ENCODE measurements around the gene TMEM150B.

The TMEM150B gene, protein sequence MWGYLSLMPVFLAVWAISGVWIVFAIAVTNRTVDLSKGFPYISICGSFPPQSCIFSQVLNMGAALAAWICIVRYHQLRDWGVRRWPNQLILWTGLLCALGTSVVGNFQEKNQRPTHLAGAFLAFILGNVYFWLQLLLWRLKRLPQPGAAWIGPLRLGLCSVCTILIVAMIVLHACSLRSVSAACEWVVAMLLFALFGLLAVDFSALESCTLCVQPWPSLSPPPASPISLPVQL

DNA sequence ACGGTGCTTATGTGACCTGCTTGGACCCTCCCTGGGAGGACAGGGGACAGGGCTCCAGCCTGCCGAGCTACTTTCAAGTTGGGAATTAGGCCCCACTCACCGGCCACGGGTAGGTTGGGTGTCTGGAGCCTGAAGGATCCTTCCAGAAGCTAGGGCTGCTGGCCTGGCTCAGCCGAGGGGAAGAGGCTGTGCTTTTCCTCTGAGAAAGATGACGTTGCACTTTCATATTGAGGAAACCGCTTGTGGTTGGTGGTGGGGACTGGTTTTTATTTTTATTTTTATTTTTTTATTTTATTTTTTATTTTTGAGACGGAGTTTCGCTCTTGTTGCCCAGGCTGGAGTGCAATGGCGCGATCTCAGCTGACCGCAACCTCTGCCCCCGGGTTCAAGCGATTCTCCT is at the start of gene TMEM150B:
Gene TMEM150B (minus strand): TSS at position 170 of the 400 bp plus-strand sequence. CDS start 4,305 bp downstream, outside the sequence.
- TF ChIP-seq EZH2 (IDR thresholded peaks at IDR 0.05), result no peak
- TF ChIP-seq FOXP2 (optimal IDR thresholded peaks at IDR 0.05; ENCODE audit: control extremely low read depth, extremely low read length, insufficient read depth), result no peak
- TF ChIP-seq POLR2AphosphoS5 (IDR thresholded peaks at IDR 0.05; ENCODE audit: borderline replicate concordance, low read depth, low read length), result no peak
- no peak for DNase-seq (ENCODE audit: low read depth, low spot score)

DNA sequence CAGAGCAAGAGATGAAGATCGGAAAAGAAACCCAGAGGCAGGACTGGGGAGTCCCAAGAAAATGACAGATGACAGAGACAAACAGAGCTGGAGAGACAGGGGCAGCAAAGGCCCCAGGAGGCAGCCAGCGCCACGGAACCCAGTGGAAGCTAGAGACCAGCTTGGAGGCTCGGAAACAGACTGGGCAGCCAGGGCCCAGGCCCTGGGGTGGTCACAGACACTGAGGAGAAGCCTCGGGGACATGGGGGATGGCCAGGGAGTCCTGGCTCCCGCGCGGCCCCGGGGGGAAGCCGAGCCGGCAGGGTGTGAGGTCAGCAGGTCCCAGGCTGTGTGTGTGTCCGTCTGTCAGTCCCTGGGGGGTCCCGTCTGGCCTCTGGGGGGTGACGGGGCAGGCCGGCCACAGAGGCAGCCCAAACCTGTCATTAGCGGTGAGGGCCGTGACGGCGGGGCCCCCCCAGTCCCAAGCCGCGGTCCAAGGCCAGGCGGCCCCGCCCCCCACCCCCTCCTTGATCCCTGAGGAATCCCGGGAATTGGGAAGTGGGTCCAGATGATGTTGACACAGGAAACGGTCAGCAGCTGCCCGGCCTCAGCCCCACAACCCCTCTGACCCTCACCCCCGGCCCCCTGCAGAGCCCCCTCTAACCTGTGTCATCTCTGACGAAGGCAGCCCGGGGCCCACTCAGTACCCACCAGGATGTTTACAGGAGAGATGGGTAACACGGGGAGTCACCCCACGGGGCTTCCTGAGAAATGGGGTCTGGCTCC is 49.0 kb upstream of the TMEM150B start:
- no peaks in the 10 kb centered on the region for H3K36me3 ChIP-seq (ENCODE audit: insufficient read depth, low read length)
- no peaks in the 10 kb centered on the region for H3K9me3 ChIP-seq (ENCODE audit: low read depth, low read length)
- DNase-seq (ENCODE audit: low read depth, low spot score), result no peak
- H3K4me3 ChIP-seq, result no peak overlapping the region
- H3K9ac ChIP-seq (ENCODE audit: insufficient read length), result no peak overlapping the region
- TF ChIP-seq EZH2 (IDR thresholded peaks at IDR 0.05) (no peak), FOXP2 (optimal IDR thresholded peaks at IDR 0.05; ENCODE audit: control extremely low read depth, extremely low read length, insufficient read depth) (no peak), POLR2AphosphoS5 (IDR thresholded peaks at IDR 0.05; ENCODE audit: borderline replicate concordance, low read depth, low read length) (no peak)
- H3K27ac ChIP-seq, result no peak overlapping the region

More for the DNA sequence above, at the start of gene TMEM150B:
- Histone ChIP-seq H3K9me3 (ENCODE audit: low read depth, low read length) (no peaks in the 10 kb centered on the region), H3K4me3 (no peak within 1 kb of the TSS), H3K9ac (ENCODE audit: insufficient read length) (no peak within 1 kb of the TSS), H3K36me3 (ENCODE audit: insufficient read depth, low read length) (no peaks in the 10 kb centered on the region), H3K27ac (no peak within 1 kb of the TSS)

DNA sequence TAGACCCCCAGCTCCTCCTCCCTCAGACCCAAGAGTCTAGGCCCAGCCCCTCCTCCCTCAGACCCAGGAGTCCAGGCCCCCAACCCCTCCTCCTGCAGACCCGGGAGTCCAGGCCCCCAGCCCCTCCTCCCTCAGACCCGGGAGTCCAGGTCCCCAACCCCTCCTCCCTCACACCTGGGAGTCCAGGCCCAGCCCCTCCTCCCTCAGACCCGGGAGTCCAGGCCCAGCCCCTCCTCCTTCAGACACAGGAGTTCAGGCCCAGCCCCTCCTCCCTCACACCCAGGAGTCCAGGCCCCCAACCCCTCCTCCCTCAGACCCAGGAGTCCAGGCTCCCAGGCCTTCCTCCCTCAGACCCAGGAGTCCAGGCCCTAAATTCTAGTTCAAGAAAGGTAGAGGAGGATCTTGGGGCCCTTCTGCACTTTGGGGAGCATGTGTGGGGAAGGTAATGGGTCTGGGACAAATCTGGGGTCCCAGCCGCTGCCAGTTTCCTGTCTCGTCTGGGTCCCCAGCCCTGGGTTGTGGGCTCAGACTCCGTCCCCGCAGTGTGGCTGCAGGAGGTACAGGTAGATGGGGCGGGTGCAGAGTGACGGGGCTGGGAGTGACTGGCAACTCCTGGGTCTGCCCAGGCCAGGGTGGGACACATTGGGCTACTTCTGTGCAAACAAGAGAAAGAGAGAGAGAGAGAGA is 48.3 kb upstream of the TMEM150B start:
- TF ChIP-seq POLR2AphosphoS5 (IDR thresholded peaks at IDR 0.05; ENCODE audit: borderline replicate concordance, low read depth, low read length) (no peak), EZH2 (IDR thresholded peaks at IDR 0.05) (no peak), FOXP2 (optimal IDR thresholded peaks at IDR 0.05; ENCODE audit: control extremely low read depth, extremely low read length, insufficient read depth) (no peak)
- H3K4me3 ChIP-seq, result no peak overlapping the region
- no peak overlapping the region for H3K27ac ChIP-seq
- no peaks in the 10 kb centered on the region for H3K9me3 ChIP-seq (ENCODE audit: low read depth, low read length)
- DNase-seq (ENCODE audit: low read depth, low spot score), result no peak
- no peak overlapping the region for H3K9ac ChIP-seq (ENCODE audit: insufficient read length)
- no peaks in the 10 kb centered on the region for H3K36me3 ChIP-seq (ENCODE audit: insufficient read depth, low read length)

DNA sequence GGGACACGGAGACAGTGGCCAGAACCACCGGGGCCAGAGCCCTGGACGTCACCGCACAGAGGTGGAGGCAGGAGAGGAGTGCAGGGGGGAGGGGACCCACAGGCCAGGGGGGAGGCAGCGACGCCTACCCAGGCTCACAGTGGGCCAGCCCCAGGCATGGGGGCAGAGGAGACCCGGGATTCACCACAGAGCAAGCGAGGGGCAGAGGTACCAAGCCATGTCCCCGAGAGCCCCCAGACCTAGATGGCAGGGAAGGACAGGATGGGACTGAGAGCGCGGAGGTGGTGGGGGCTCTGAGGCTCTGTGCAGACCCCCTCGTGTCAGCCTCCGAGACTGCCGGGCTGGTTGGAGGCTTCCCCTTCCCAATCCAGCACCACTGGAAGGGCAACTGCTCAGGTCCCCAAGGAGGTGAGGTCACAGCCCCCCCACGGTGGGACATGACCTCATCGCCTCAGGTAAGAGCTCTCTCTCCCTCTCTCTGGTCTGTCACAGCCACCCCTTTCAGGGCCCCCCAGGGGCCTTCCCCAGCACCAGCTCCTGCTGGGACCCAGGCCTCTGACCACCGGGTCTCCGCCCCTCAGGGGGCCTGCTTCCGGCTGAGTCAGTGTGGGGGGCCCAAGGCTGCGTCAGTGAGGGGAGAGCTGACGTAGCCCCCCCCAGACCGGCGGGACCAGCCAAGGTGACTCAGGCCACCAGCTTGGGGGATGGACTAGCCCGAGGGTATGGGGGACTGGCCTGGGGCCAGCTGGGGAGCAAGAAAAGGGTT is 47.4 kb upstream of the TMEM150B start:
- no peak overlapping the region for H3K9ac ChIP-seq (ENCODE audit: insufficient read length)
- no peaks in the 10 kb centered on the region for H3K9me3 ChIP-seq (ENCODE audit: low read depth, low read length)
- TF ChIP-seq EZH2 (IDR thresholded peaks at IDR 0.05), result no peak
- TF ChIP-seq FOXP2 (optimal IDR thresholded peaks at IDR 0.05; ENCODE audit: control extremely low read depth, extremely low read length, insufficient read depth), result no peak
- TF ChIP-seq POLR2AphosphoS5 (IDR thresholded peaks at IDR 0.05; ENCODE audit: borderline replicate concordance, low read depth, low read length), result no peak
- DNase-seq (ENCODE audit: low read depth, low spot score), result no peak
- H3K36me3 ChIP-seq (ENCODE audit: insufficient read depth, low read length), result no peaks in the 10 kb centered on the region
- H3K4me3 ChIP-seq, result no peak overlapping the region
- no peak overlapping the region for H3K27ac ChIP-seq

DNA sequence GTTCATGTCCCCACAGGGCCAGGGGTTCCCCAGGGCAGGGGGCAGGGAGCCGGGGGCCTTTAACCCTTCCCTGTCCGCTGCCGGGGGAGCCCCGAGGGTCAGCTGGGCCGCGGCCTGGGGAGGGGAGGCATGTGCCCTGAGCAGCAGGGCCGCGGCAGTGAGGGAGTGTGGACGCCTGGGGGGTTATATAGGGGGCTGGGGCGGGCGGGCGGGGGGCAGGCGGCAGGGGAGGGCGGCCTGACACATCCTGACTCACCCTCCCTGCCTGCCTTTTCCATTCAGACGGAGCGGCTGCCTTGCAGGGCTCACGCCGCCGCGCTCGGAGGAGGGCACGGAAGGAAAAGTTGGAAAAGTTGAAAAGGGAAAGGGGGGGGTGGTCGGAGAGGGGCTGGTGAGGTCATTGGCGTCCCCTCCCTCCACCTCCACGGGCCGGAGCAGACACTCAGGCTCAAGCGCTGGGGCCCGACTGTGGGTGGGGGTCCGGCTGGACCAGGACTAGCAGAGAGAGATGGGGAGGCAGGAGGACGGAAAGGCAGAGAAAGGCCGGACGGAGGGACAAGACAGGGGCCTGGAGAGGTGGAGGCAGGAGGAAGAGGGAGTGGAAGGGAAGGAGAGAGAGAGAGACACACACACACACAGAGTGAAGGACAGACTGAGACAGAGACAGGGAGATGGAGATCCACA is 45.3 kb upstream of the TMEM150B start, which contains the start of gene IL11:
Gene IL11 (minus strand): TSS at position 159 of the 684 bp plus-strand sequence. CDS start 153 bp downstream, at position 6.
- Histone ChIP-seq H3K27ac (no peak within 1 kb of the TSS), H3K9ac (ENCODE audit: insufficient read length) (no peak within 1 kb of the TSS), H3K9me3 (ENCODE audit: low read depth, low read length) (no peaks in the 10 kb centered on the region), H3K4me3 (peak within 1 kb of the TSS; percentile 74), H3K36me3 (ENCODE audit: insufficient read depth, low read length) (no peaks in the 10 kb centered on the region)
- DNase-seq (ENCODE audit: low read depth, low spot score), result no peak
- TF ChIP-seq FOXP2 (optimal IDR thresholded peaks at IDR 0.05; ENCODE audit: control extremely low read depth, extremely low read length, insufficient read depth) (no peak), EZH2 (IDR thresholded peaks at IDR 0.05) (no peak), POLR2AphosphoS5 (IDR thresholded peaks at IDR 0.05; ENCODE audit: borderline replicate concordance, low read depth, low read length) (no peak)

DNA sequence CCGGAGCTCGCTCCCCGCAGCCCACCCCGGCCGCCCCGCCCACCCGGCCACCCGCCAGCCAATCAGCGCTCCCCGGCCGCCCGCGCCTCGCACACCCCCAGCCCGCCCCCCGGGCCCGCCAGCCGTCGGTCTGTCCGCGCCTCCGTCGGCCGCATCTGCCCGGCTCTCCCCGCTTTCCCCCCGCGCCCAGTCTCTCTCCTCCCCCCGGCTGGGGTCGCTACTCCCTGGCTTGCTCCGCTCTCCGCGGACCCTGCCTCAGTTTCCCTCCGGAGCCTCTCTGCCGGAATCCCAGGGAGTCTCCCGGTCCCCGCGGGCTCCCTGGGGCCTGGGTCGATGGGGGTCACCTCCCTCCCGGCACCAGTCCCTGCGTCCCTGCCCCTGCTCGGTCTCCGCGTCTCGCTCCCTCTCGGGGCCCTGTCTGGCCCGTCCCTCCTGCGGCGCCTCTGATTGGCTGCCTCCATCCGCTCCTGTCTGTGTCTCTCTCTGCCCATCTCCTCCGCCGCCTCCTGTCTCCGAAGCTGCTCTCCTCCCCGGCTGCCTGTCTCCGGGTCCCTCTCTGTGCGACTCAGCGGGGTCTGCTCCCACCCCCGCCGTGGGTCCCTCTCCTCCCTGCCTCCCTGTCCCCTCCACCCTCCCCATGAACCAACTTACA is 44.6 kb upstream of the TMEM150B start:
- Histone ChIP-seq H3K27ac (no peak overlapping the region), H3K4me3 (peak overlapping the region; percentile 74), H3K9me3 (ENCODE audit: low read depth, low read length) (no peaks in the 10 kb centered on the region), H3K9ac (ENCODE audit: insufficient read length) (no peak overlapping the region), H3K36me3 (ENCODE audit: insufficient read depth, low read length) (no peaks in the 10 kb centered on the region)
- no peak for DNase-seq (ENCODE audit: low read depth, low spot score)
- no peak for TF ChIP-seq POLR2AphosphoS5 (IDR thresholded peaks at IDR 0.05; ENCODE audit: borderline replicate concordance, low read depth, low read length)
- TF ChIP-seq FOXP2 (optimal IDR thresholded peaks at IDR 0.05; ENCODE audit: control extremely low read depth, extremely low read length, insufficient read depth), result no peak
- TF ChIP-seq EZH2 (IDR thresholded peaks at IDR 0.05), result no peak
